Measurements from ENCODE around the gene AMER3. TPM values are rescaled to one million over a fixed set of nuclear protein-coding genes. Genes with fewer than 3 reads are reported as not detected.
A peak's percentile ranks its signal among the peaks of the same experiment; 100 is the strongest.

Gene AMER3
- total RNA-seq, 1 experiment from 2014 or later: not detected

DNA sequence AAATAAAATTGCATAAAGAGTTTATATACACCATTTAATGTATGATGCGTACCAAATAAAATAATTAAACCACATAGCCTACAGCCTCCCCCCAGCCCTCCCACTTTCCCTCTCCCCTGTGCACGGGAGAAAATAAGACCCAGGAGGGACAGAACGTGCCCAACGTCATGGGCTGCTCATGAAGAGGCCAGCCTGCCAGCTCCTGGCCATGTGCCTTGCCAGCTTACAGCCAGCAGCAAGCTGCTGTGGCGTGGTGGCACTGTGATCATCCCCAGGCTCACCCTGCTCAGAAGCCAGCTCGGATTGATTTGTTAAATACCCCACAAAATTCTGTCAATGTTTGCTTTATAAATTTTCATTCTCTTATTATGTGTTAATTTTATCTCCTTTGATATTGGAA, 18.9 kb upstream of the AMER3 start:
- TF ChIP-seq POLR2AphosphoS5 (IDR thresholded peaks at IDR 0.05; ENCODE audit: low read depth, low read length): no peak
- TF ChIP-seq, protein P1, sequence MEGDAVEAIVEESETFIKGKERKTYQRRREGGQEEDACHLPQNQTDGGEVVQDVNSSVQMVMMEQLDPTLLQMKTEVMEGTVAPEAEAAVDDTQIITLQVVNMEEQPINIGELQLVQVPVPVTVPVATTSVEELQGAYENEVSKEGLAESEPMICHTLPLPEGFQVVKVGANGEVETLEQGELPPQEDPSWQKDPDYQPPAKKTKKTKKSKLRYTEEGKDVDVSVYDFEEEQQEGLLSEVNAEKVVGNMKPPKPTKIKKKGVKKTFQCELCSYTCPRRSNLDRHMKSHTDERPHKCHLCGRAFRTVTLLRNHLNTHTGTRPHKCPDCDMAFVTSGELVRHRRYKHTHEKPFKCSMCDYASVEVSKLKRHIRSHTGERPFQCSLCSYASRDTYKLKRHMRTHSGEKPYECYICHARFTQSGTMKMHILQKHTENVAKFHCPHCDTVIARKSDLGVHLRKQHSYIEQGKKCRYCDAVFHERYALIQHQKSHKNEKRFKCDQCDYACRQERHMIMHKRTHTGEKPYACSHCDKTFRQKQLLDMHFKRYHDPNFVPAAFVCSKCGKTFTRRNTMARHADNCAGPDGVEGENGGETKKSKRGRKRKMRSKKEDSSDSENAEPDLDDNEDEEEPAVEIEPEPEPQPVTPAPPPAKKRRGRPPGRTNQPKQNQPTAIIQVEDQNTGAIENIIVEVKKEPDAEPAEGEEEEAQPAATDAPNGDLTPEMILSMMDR (IDR thresholded peaks at IDR 0.05): no peak
- TF ChIP-seq, protein P2, sequence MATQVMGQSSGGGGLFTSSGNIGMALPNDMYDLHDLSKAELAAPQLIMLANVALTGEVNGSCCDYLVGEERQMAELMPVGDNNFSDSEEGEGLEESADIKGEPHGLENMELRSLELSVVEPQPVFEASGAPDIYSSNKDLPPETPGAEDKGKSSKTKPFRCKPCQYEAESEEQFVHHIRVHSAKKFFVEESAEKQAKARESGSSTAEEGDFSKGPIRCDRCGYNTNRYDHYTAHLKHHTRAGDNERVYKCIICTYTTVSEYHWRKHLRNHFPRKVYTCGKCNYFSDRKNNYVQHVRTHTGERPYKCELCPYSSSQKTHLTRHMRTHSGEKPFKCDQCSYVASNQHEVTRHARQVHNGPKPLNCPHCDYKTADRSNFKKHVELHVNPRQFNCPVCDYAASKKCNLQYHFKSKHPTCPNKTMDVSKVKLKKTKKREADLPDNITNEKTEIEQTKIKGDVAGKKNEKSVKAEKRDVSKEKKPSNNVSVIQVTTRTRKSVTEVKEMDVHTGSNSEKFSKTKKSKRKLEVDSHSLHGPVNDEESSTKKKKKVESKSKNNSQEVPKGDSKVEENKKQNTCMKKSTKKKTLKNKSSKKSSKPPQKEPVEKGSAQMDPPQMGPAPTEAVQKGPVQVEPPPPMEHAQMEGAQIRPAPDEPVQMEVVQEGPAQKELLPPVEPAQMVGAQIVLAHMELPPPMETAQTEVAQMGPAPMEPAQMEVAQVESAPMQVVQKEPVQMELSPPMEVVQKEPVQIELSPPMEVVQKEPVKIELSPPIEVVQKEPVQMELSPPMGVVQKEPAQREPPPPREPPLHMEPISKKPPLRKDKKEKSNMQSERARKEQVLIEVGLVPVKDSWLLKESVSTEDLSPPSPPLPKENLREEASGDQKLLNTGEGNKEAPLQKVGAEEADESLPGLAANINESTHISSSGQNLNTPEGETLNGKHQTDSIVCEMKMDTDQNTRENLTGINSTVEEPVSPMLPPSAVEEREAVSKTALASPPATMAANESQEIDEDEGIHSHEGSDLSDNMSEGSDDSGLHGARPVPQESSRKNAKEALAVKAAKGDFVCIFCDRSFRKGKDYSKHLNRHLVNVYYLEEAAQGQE (IDR thresholded peaks at IDR 0.05; ENCODE audit: insufficient read depth in 1 of 2, low read depth in 2 of 2, low read length in 1 of 2): no peak
- no peak for TF ChIP-seq SIN3A (IDR thresholded peaks at IDR 0.05; ENCODE audit: borderline replicate concordance, insufficient read depth, low read depth, low read length)
- no peak for TF ChIP-seq TCF7L2 (IDR thresholded peaks at IDR 0.05; ENCODE audit: low read depth, low read length)
- intact Hi-C loops (cut with micrococcal nuclease; ENCODE audit: unreplicated experiment): no loop called here
- Histone ChIP-seq H3K27ac (ENCODE audit: low read length) (no peak overlapping the region), H3K4me1 (ENCODE audit: control insufficient read depth, insufficient read depth, low read length) (no peaks in the 10 kb centered on the region), H3K36me3 (ENCODE audit: control insufficient read depth, insufficient read depth, low read length) (no peaks in the 10 kb centered on the region), H3K27me3 (ENCODE audit: control insufficient read depth, insufficient read depth, low read length) (0 out of 2 replicates have a peak, but pooled peaks cover 2% of the 10 kb centered on the region), H3K4me3 (ENCODE audit: low read depth in 2 of 2, low read length in 2 of 2) (no peak overlapping the region), H3K9me3 (ENCODE audit: control insufficient read depth, insufficient read depth, low read depth, low read length) (no peaks in the 10 kb centered on the region)
- CTCF ChIA-PET: no interaction called here
- BruUV-seq (replicated peaks): no TSS peak
- ATAC-seq (no peak), DNase-seq (ENCODE audit: low read depth, low spot score) (no peak)
- POLR2A ChIA-PET: no interaction called here
- in situ Hi-C loops (cut with HindIII; ENCODE audit: low pct_unique_long_range_greater_than_20kb, low sequenced_read_pairs): no loop called here

DNA sequence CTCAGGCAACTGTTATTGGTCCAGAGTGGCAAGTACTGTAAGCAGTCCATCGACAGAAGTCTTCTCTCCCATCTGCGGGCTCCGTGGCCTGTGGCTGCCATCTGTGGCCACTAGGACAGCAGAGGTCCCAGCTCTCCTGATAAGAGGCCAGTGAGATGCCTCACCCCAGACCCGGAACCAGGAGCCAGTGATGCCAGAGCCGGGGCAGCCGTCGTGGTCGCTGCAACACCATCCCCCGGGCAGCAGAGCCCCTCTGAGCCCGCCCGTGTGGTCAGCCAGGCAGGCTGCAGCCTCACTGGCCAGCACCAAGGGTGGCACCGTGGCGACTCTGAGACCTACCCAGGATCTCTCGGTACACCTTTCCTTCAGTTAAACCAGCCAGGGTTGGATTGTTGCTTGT, 17.7 kb upstream of the AMER3 start:
- Histone ChIP-seq H3K9me3 (ENCODE audit: control insufficient read depth, insufficient read depth, low read depth, low read length) (no peaks in the 10 kb centered on the region), H3K4me3 (ENCODE audit: low read depth in 2 of 2, low read length in 2 of 2) (no peak overlapping the region), H3K27me3 (ENCODE audit: control insufficient read depth, insufficient read depth, low read length) (peaks cover 5% of the 10 kb centered on the region; the same call in 1 of the 2 replicates), H3K27ac (ENCODE audit: low read length) (no peak overlapping the region), H3K4me1 (ENCODE audit: control insufficient read depth, insufficient read depth, low read length) (no peaks in the 10 kb centered on the region), H3K36me3 (ENCODE audit: control insufficient read depth, insufficient read depth, low read length) (no peaks in the 10 kb centered on the region)
- no TSS peak for BruUV-seq (replicated peaks)
- ATAC-seq (peak; percentile 17; the same call in 1 of the 2 replicates), DNase-seq (ENCODE audit: low read depth, low spot score) (no peak)
- ChIA-PET POLR2A (no interaction called here), CTCF (no interaction called here)
- TF ChIP-seq POLR2AphosphoS5 (IDR thresholded peaks at IDR 0.05; ENCODE audit: low read depth, low read length) (no peak), TCF7L2 (IDR thresholded peaks at IDR 0.05; ENCODE audit: low read depth, low read length) (no peak)
- TF ChIP-seq, protein P2 (IDR thresholded peaks at IDR 0.05; ENCODE audit: insufficient read depth in 1 of 2, low read depth in 2 of 2, low read length in 1 of 2): no peak
- TF ChIP-seq, protein P1 (IDR thresholded peaks at IDR 0.05): no peak
- in situ Hi-C loops (cut with HindIII; ENCODE audit: low pct_unique_long_range_greater_than_20kb, low sequenced_read_pairs) (no loop called here), intact Hi-C loops (cut with micrococcal nuclease; ENCODE audit: unreplicated experiment) (no loop called here)

All from Panc1 (cell line).